ENCODE data around the gene FITM2.

GRCh38 chr20:44334306-44334705 is 23.3 kb upstream of the FITM2 start:
- TF ChIP-seq POLR2A (IDR thresholded peaks at IDR 0.05), result no peak
- TF ChIP-seq, protein P1, sequence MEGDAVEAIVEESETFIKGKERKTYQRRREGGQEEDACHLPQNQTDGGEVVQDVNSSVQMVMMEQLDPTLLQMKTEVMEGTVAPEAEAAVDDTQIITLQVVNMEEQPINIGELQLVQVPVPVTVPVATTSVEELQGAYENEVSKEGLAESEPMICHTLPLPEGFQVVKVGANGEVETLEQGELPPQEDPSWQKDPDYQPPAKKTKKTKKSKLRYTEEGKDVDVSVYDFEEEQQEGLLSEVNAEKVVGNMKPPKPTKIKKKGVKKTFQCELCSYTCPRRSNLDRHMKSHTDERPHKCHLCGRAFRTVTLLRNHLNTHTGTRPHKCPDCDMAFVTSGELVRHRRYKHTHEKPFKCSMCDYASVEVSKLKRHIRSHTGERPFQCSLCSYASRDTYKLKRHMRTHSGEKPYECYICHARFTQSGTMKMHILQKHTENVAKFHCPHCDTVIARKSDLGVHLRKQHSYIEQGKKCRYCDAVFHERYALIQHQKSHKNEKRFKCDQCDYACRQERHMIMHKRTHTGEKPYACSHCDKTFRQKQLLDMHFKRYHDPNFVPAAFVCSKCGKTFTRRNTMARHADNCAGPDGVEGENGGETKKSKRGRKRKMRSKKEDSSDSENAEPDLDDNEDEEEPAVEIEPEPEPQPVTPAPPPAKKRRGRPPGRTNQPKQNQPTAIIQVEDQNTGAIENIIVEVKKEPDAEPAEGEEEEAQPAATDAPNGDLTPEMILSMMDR (IDR thresholded peaks at IDR 0.05), result no peak
